A204.1 (cell line): ENCODE measurements around the gene PKIB.
A peak's percentile ranks its signal among the peaks of the same experiment; 100 is the strongest.
"Not testable (repeated sequence)": the region's sequence is repeated elsewhere in the genome, so short reads cannot be mapped to it uniquely, and the experiment has no call there.

Source experiments
- FAIRE-seq: peaks from 2 replicates; lab custom pipeline; 2012; peaks lifted over from hg19 to GRCh38; lab: Jason Lieb, UNC

Gene PKIB

DNA sequence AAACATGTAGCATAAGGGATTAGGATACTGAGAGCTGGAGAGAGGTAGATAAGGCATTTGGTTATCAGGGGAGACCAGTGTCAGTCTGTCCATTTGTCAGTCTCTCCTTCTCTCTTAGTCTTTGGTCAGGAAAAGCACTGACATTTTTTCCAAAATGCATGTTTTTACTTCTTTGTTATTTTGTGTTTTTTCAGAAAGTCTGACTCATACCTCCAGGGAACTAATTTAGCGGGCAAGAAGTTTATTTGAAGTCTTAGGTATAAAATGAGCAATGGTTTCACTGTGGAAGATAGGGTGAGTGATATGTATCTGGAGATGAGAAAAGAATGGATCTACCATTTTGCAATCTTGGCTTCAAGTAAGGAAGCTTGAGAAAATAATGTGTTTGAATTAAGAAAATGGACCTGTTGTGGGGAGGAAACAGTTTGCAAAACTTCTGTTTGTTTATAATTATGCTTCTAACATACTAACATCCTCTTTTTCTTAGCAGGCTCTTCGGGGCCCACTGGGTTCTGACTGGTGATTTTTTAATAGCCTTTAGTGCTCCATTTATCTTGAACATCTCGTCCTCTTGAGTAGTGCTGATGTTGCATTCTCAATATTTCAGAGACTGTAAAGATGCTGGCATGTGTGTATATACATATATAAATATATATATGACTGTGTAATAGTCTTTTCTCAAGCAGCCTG lies 102.4 kb downstream of the PKIB start:
- no peak for FAIRE-seq

DNA sequence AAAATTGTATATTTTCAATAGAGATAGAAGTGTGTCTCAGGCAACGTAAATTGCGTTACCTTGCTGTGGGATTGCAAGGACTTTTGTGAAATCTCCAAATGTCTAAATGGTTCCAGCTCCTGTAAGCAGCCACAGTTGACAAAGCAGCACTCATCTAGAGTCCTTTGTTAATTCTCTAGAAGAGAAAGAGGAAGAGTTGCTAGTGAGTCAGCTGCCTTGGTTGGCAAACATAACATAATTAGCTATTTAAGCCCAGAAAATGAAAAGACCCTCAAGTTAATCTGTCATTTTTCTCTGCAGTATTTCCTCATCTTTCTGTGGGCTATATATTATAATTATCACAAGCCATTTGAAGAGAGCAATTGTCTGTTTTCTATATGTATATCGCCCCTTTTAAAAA lies 102.9 kb downstream of the PKIB start:
- FAIRE-seq: no peak

DNA sequence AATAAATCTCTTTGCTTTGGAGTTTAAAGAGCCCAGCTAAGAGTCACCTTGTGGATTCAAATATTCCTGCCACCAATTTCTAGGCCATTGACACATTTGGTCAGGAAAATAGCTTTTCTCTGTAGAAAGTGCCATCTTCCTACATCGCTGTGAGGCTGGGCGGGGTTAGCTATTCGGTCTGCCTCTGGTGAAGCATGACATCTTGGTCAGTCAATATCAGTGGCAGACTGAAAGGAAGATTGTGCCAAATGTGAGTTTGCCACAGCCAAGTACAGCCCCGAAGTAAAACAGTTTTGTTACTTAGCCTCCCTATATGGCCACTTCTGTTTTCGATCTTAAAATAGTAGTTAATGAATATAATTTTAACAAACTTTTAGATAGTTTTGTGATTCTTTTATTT lies 103.9 kb downstream of the PKIB start:
- FAIRE-seq: no peak

- FAIRE-seq: no peak
Measured at GRCh38 chr6:122715725-122716124, 105.5 kb downstream of the PKIB start.

DNA sequence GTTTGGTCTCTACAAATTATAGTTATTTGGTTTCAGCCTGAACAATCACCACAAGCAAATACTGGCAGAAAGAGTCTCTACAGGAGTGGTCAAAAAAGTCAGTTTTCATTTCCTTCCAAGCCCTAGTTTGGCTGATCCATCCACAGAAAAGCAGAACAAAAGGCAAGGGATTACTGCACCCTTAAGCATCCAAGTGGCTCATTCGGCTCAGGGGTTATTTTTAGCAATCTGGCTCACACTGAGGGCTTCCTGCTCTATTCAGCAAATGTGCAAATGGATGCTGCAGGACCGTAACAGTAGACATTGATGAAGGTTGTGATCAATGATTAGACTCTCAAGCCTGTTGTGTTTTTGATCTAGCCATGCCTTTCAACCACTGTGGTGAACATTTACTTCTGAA lies 107.1 kb downstream of the PKIB start:
- no peak for FAIRE-seq

DNA sequence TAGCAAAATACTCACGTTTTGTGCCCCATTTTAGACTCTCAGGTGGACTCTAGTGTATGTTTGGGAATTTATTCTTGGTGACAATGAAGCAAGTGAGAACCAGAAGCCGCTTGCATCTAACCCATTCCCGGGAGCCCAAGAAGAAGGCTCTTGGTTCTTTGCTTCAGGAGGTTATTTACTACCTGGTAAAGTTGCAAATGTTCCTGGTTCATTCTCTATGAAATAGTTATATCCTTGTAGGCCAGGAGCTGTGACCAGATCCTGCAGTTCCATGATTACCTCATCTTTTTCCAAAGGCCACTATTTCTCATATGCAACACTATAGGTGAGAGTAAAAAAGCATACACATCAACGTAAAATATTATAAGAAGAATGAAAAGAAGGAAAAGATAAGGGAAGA lies 108.4 kb downstream of the PKIB start:
- FAIRE-seq: no peak

DNA sequence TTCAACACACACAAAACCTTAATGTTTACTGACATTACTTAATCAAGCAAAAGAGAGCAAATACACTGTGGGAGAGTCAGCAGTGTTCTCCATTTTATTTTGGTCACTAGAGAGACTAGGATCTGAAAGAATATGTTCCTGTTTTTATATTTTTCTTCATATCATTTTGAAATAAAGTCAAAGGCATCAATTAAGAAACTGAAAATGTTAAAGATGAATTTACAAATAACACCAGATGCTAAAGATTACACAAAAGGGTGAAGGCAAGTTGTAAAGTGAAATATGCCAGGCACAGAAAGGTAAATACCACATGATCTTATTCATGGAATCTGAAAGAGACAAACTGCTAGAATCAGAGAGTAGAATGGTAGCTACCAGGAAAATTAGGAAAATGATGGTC lies 109.0 kb downstream of the PKIB start:
- FAIRE-seq: no peak

DNA sequence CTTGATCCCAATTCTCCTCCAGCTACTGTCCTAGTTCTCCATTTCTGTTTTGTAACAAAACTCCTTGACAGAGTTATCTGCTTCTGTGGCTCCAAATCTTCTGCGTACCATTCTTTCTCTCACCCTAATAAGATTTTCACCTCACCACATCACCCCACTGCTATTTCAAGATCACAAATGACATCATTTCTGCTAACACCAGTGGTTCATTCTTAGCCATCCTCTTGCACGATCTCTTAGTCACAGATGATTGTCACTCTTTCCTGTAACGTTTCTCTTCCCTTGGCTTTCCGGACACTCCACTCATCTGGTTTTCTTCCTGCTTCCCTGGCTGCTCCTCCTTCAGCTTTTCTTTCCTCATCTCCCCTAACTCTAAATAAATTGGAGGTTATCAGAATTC lies 112.5 kb downstream of the PKIB start:
- FAIRE-seq: no peak

DNA sequence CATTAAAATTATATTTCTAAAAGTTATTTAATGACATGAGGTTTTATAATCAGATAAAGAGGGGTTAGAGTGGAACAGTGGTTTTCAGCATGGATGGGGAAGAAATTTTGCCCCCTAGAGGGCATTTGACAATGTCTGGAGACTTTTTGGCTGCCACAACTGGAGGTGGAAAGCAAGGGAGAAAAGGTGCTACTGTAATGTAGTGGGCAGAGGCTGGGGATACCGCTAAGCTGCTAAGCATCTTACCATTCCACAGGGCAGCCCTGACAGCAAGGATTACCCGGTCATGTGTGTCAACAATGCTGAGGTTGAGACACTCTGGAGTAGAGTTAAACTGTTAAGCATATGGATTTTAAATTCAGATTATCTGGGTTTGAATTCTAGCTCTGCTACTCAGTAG lies 116.4 kb downstream of the PKIB start:
- no peak for FAIRE-seq

DNA sequence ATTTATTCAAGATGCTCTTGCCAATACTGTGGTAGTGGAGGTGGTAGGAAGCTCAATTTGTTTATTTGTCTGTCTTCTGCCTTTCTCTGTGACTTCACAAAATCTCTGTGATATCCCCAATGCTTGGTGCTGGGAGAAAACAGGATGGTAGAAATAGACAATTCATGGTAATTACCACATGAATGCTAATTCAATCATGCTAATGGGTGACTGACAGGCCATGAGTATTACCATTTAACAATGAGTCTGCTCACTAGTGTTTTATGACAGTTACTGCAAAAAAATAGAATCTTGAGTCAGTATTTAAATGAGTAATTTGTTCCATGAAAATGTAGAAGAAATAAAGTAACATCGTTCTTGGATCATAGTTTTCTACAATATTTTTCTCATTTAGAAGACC lies 117.0 kb downstream of the PKIB start:
- no peak for FAIRE-seq

GRCh38 chr6:122730334-122730733 lies 120.1 kb downstream of the PKIB start:
- FAIRE-seq: no peak

DNA sequence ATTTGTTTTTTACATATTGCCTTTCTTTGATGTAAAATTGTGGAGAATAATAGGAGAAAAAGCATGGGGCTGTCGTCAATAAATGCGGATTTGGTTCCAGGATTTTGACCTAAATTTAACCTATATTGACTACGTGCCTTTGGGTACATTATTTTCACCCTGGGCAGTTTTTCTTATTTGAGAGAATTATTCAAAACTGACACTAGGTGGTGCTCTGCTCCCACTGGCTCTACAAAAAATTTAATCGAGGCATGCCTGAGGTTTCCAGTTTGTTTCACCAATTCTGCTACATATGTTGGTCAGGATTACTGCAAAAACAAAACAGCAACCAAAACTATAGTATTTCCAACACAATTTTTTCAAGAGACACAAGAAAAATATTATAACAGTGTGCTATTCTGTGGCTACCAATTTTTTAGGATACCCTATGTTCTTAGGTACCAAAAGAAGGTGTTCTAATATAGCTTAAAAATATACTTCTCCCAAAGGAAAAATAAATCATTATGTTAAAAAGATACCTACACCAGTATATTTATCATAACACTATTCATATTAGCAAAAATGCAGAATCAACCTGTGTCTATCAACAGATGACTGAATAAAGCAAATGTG lies 120.7 kb downstream of the PKIB start:
- peak; percentile 81 for FAIRE-seq

- no peak for FAIRE-seq
Measured at GRCh38 chr6:122733259-122733658, 123.1 kb downstream of the PKIB start.

DNA sequence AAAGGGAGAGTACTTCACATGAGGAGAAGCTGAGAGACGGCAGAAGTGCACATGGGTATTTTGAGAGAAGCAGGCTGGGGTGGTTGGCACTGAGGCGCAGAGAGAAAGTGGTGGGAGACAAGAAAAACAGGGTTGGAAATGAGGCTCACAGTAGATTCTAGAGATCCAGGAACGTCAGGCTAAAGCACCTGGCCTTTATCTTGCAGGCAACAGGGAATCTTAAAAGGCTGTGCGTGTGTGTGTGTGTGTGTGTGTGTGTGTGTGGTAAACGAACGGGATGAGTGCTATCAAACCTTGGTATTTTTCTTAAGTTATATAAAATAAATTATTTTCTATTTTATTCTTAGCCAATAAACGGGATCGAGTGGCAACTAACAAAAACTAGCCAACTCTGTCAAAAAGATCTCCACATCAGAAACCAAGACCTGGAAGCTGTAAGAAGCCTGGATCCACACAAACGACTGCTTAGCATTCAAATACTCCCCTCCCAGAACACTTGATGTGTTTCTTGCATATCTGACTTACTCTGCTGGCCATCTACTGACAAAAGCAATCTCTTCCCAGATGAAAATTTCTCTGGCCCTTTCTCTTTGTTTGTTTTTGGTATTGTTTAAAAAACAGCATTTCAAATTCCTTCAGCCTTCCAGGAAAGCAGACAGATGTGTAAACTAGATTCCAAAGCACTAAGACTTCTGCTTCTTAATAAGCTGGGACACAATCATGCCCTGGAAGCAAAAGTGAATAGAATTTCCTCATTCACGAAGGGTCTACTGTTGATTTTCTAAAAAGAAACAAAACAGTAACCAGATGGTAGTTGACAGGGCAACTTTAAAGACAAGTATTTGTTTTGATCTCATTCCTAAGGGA lies 124.6 kb downstream of the PKIB start:
- FAIRE-seq: no peak

GRCh38 chr6:122735582-122735981 lies 125.4 kb downstream of the PKIB start:
- no peak for FAIRE-seq

DNA sequence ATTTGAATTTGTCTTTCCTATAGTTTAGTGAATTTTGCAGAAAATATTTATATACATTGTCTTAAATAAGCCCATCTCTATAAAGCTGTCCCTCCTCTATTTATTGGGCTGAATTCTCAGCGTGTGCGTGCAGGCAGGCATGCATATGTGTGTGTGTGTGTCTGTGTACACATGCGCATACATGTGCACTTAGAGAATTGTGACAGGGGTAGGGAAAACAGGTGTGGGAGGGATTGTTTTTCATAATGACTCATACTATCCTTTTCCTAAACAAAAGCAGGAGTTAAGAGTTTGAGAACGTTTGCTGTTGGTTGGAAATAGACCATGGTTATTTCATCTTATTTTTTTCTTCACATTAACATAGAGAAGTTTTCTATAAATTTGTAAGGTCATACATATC lies 126.0 kb downstream of the PKIB start:
- no peak for FAIRE-seq

- FAIRE-seq: no peak
Measured at GRCh38 chr6:122736616-122737015, 126.4 kb downstream of the PKIB start.

DNA sequence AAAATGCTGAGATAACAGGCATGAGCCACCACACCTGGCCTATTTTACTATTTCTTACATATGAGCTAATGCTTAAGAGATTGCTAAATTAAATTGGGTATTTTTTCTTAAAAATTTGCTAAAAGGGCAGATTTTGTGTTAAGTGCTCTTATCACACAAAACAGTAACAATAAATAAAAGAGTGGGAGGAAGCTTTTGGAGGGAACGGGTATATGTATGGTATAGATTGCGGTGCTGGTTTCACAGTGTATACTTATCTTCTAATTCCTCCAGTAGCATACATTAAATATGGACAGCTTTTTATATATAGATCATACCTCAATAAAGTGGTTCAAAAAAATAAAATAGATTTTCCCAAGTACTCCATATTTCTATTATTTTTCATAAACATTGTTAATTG lies 129.9 kb downstream of the PKIB start:
- FAIRE-seq: no peak

DNA sequence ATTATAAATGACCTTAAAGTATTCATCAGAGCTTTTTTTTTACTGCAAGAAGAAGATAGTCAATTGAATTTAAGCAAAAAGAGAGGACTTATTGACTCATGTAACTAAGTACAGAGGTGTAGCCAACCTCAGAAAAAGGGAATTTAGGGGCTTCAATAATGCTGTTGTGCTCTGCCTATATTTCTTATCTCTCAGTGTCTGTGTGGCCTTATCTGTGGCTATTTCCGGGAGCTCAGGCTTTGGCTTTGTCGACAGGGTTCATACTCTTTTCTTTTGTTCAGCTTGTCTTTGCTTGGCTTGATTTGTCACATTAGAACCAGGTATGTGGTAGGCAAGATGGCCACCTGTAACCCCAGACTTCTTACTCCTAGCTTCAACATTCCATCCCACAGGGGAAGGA lies 130.7 kb downstream of the PKIB start:
- FAIRE-seq: no peak

DNA sequence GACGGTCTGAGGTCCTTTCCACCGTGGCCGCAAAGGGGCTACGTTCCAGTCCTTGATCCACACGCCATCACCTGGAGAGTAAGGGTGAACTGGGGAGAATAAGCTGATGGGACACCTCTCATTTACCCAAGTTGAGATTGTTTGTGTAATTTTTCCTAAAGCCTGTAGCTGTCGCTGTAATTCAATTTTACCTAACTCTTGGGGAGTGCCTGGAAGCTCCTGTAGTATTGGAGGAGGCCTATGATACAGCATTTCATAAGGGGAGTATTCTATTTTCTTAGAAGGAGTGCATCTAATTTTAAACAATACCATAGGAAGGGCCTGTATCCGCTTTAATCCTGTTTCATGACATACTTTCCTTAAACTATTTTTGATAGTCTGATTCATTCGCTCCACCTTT lies 134.0 kb downstream of the PKIB start:
- FAIRE-seq: not testable (repeated sequence)

DNA sequence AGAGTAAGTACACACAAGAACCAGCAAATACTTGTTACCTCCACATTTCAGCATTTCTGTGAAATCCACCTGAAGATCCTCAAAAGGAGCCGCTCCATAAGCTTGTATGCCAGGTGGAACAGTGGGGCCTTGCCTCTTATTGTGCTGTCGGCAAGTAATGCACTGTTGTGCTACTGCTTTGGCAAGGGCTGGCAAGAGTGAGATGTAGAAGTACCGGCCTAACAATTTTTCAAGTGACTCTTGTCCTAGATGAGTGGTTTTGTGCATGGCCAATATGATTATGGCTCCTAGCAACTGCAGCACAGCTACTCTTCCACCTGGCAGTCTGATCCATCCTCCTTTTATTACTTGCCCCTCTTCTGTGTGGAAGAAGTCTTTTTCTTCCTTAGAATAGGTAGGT lies 134.7 kb downstream of the PKIB start:
- not testable (repeated sequence) for FAIRE-seq

- FAIRE-seq: no peak
Measured at GRCh38 chr6:122746688-122747087, 136.5 kb downstream of the PKIB start.

- no peak for FAIRE-seq
Measured at GRCh38 chr6:122747573-122747972, 137.4 kb downstream of the PKIB start.
